RWPE2 (cell line): ENCODE measurements around the gene PRKACG.

Source experiments
- ATAC-seq: fragments of 200-7000 bp; cut with Tn5 transposase; 3 replicates; pipeline ENCODE4 v1.9.1; 2021; ENCODE audit warnings: low read depth
- DNase-seq: peaks from one replicate; pipeline ENCODE4 v3.0.0-alpha.2; 2020; ENCODE audit warnings: low spot score
- H3K27ac ChIP-seq: fragments of 450-650 bp; 2 replicates; pipeline ENCODE4 v1.5.1; 2017; ENCODE audit warnings: mild to moderate bottlenecking; ENCODE audit not compliant: poor library complexity, severe bottlenecking
- H3K27me3 ChIP-seq: fragments of 250-450 bp; sonication (Bioruptor Pico); 2 replicates; pipeline ENCODE4 v1.5.1; 2021; ENCODE audit warnings: mild to moderate bottlenecking, moderate library complexity; ENCODE audit not compliant: insufficient read depth, poor library complexity, severe bottlenecking
- H3K36me3 ChIP-seq: fragments of 250-450 bp; sonication (Bioruptor Pico); 2 replicates; pipeline ENCODE4 v1.5.1; 2020; ENCODE audit warnings: low read depth, mild to moderate bottlenecking, moderate library complexity
- H3K4me1 ChIP-seq: fragments of 250-450 bp; sonication (Bioruptor Pico); 2 replicates; pipeline ENCODE4 v1.5.1; 2021; ENCODE audit warnings: mild to moderate bottlenecking, moderate library complexity; ENCODE audit not compliant: insufficient read depth, poor library complexity, severe bottlenecking
- H3K4me3 ChIP-seq: fragments of 250-450 bp; sonication (Bioruptor Pico); 2 replicates; pipeline ENCODE4 v1.5.1; 2021; ENCODE audit warnings: mild to moderate bottlenecking, moderate library complexity; ENCODE audit not compliant: severe bottlenecking
- H3K9me3 ChIP-seq: fragments of 250-450 bp; sonication (Bioruptor Pico); 2 replicates; pipeline ENCODE4 v1.5.1; 2021; ENCODE audit warnings: mild to moderate bottlenecking, moderate library complexity; ENCODE audit not compliant: severe bottlenecking
- TF ChIP-seq, protein P1 (sequence below): fragments of 450-650 bp; IDR thresholded peaks from one replicate; pipeline ENCODE4 v1.5.1; 2017; ENCODE audit warnings: mild to moderate bottlenecking, moderate library complexity; ENCODE audit not compliant: poor library complexity, severe bottlenecking

Gene PRKACG

DNA sequence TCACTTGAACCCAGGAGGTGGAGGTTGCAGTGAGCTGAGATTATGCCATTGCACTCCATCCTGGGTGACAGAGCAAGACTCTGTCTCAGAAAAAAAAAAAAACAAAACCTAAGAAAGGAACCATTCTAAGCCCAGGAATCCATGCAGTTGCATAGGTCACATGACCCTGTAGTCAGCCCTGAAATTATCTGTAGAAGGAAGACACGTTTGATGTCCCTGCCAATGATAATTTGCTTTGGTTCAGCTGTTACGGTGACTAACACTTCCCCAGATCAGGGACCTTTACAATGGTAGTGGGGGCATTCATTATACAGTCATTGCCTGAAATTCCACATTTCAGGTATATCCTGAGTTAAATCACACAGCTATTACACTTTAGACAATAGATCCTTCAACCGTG is 50.5 kb downstream of the PRKACG start:
- no peaks in the 10 kb centered on the region for H3K4me1 ChIP-seq
- TF ChIP-seq, protein P1, sequence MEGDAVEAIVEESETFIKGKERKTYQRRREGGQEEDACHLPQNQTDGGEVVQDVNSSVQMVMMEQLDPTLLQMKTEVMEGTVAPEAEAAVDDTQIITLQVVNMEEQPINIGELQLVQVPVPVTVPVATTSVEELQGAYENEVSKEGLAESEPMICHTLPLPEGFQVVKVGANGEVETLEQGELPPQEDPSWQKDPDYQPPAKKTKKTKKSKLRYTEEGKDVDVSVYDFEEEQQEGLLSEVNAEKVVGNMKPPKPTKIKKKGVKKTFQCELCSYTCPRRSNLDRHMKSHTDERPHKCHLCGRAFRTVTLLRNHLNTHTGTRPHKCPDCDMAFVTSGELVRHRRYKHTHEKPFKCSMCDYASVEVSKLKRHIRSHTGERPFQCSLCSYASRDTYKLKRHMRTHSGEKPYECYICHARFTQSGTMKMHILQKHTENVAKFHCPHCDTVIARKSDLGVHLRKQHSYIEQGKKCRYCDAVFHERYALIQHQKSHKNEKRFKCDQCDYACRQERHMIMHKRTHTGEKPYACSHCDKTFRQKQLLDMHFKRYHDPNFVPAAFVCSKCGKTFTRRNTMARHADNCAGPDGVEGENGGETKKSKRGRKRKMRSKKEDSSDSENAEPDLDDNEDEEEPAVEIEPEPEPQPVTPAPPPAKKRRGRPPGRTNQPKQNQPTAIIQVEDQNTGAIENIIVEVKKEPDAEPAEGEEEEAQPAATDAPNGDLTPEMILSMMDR, result no peak
- ATAC-seq, result no peak

More for the DNA sequence above, 50.5 kb downstream of the PRKACG start:
- Histone ChIP-seq H3K36me3 (no peaks in the 10 kb centered on the region), H3K4me3 (no peak overlapping the region), H3K27ac (no peak overlapping the region), H3K9me3 (no peaks in the 10 kb centered on the region), H3K27me3 (peaks cover 12% of the 10 kb centered on the region)
- no peak for DNase-seq
